GM19395 (cell line): ENCODE data around the gene PTPRD.
"Not testable (repeated sequence)": the region's sequence is repeated elsewhere in the genome, so short reads cannot be mapped to it uniquely, and the experiment has no call there.

Experiments used
- ATAC-seq: cut with Tn5 transposase; IDR thresholded peaks from one replicate; pipeline ENCODE4 v1.9.1; 2021; ENCODE audit warnings: mild to moderate bottlenecking, moderate library complexity; ENCODE audit not compliant: unreplicated experiment

The PTPRD gene

DNA sequence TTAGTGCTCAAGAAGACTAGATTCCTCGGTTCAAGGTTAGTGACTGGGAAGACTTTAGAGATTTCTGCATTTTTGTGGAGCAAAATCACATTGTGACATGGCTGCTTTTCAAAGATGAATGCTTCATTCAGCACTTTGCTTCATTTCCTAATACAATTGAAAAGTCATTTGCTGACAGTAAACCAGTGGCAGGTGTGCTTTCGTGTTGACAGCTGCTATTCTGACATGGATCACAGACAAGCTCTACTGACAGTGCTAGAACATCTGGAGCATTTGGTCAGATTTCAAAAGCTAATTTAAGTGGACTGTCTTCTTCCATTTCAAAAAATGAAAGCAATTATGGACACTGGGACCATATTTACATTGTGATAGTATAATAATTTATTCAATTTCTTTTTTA is 1060.1 kb downstream of the PTPRD start:
- no peak for ATAC-seq

GRCh38 chr9:9538766-9539165 is 1074.0 kb downstream of the PTPRD start:
- no peak for ATAC-seq

GRCh38 chr9:9538356-9538755 is 1074.4 kb downstream of the PTPRD start:
- no peak for ATAC-seq

GRCh38 chr9:9536523-9536922 is 1076.3 kb downstream of the PTPRD start:
- ATAC-seq, result no peak

DNA sequence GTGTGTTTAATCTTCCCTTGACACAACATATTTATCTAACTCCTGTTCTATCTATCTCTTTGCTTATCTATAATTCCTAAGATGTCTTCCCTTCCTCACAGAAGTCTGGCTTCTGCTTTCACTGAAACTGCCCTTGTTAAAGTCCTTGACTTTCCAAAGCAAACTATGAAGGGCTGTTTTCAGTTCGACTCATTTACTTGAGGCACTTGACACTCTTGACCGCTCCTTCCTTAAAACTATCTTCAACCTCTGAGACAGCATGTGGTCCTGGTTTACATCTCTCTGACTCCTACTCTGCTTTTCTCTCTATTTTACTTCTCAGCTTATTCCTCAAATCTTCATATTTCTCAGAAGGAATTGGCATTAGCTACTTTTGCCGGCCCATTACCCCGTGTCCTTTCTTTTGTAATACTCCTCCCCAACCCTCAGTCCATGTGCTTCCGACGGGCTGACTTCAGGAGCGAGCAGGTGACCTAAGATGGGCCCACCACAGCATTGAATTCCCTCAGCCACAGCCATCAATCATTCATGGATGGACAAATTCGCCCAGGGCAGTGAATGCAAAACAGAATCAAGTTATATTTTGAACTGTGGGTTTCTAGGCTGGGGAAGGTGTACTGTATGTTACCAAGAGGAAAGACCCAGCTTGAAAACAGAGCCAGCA is 1089.2 kb downstream of the PTPRD start:
- ATAC-seq, result no peak

- no peak for ATAC-seq
Observed at GRCh38 chr9:9522406-9522805, 1090.4 kb downstream of the PTPRD start.

- no peak for ATAC-seq
Observed at GRCh38 chr9:9521033-9521779, 1091.6 kb downstream of the PTPRD start.

GRCh38 chr9:9504869-9505268 is 1107.9 kb downstream of the PTPRD start:
- no peak for ATAC-seq

DNA sequence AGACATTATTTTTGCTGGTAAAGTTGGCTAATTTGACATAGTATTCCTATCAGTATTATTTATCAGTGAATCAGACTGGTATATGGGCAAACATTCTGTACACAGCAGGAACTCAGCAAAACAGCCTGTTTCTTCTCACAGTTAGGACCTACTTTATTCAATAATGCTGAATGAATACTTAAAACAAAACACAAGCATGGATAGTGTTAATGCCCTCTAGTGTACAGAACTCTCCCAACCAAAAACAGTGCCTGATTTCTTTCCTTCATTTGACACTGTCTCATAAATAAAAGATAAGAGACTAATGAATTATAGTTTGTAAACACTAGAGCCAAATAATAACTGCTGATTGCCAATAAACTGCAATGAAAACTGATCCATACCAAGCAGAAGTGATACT is 1113.3 kb downstream of the PTPRD start:
- no peak for ATAC-seq

DNA sequence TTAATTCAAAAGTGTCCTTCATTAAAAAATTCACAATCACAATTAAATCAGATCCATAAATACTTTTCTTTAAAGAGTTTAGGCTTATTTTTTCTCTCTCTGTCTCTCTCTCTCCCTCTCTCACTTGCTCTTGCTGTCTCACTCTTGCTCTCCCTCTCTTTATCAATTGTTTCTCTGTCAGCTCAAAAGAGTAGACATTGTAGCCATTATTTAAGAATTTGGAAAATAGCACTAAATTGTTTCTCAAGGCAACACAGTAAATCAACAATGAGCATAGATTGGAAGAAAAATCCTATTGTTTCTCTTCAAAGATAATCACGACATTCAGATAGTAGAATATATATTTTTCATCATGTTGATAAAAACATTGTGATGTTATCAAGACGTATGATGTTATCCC is 1114.0 kb downstream of the PTPRD start:
- ATAC-seq, result no peak

DNA sequence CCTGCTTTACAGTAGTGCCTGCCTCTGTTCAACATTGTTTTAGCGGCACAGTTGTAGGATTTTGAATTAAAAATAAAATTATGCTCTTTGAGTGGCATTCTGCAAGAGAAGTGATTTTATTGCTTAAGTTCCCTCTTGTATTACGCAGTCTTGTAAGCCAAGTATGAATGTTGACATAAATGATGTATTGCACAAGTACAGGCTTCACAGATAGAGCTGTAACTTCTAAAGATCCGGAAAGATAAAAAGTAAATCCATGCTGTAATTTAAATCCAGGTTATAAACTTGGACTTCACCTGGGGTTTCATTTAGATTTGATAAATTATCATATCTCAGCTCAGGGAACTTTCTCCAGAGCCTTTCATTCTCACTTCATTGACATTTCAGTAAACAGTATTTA is 1114.7 kb downstream of the PTPRD start:
- no peak for ATAC-seq

GRCh38 chr9:9494336-9494735 is 1118.5 kb downstream of the PTPRD start:
- no peak for ATAC-seq

DNA sequence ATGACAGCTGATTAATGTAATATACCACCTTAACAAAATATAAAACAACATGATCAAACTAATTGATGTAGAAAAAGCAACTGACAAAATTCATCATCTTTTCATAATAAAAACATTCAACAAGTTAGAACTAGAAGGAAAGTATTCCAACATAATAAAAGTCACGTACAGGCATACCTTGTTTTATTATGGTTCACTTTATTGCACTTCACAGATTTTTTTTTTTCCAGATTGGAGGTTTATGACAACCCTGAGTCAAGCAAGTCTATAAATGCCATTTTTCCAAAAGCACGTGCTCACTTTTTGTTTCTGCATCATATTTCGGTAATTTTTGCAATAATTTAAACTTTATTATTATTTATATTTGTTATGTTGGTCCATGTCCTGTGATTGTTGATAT is 1120.3 kb downstream of the PTPRD start:
- ATAC-seq, result no peak

DNA sequence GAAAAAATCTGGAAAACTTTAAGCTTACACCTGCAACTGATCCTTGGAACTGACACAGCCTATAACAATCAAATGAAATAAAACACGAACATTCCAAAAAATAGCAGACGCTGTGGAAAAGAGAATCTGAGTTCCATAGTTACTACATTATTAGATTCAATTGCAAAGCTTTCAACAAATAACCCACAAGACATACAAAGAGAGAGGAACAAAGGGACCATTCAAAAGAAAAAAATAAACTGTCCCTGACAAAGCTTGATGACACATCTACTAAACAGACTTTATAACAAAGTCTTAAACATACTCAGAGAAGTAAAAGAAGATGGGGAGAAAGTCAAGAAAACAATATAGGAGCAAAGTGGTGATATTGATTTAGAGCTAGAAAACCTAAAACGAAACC is 1123.6 kb downstream of the PTPRD start:
- no peak for ATAC-seq

DNA sequence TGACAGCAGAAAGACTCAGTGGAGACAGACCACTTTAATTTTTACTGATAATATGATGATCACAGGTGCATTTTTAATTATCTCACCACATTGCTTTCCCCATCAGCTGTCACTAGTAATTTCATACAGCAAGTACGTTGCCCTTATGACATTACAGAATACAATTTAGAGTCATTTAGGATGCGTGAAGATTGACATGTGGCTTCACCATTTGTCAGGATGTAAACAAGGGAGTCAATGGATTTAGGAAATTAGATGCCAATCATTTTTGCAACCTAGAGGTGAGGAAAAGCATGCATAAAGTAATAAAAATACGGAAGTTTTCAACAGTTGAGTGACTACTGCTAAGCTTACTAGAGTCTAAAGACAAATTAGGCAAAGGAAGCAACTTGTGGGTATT is 1129.6 kb downstream of the PTPRD start:
- no peak for ATAC-seq

DNA sequence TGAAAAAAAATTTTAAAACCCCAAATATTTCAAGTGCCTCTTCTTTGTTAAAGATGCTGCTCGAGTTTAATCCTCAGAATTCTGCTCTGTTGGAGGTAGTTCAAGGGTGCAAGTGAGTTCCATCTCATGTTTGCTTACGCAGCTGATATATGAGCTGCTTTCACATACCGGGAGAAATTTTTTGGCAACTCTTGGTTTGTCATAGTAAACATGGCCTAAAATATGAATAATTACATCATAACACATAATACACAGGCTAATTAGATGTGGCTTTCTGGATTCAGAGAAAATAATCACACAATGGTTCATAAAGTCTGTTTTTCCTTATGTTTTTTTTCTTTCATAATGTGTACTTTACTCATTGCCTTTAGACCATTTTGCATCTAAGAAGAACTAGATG is 1134.1 kb downstream of the PTPRD start:
- ATAC-seq, result no peak

- ATAC-seq, result no peak
Observed at GRCh38 chr9:9469271-9469670, 1143.5 kb downstream of the PTPRD start.

GRCh38 chr9:9441874-9442273 is 1170.9 kb downstream of the PTPRD start:
- ATAC-seq, result not testable (repeated sequence)

DNA sequence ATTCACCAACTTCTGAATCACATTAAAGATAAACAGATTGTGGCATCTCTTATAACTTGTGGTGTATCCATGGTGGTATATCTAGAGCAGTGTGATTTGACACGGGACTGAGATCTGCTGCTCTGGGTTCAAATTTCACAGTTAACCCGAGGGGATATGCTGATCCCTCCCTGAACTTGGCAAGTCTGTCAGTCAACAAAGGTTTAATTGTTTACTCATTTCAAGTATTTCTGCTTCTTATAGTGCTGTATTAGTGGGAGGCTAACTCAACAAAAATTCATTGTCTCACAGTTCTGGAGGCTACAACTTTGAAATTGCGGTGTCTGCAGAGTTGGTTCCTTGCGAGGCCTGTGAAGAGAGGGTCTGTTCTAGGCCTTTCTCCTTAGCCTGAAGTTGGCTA is 1175.2 kb downstream of the PTPRD start:
- no peak for ATAC-seq

GRCh38 chr9:9426454-9426853 is 1186.3 kb downstream of the PTPRD start:
- ATAC-seq, result not testable (repeated sequence)

DNA sequence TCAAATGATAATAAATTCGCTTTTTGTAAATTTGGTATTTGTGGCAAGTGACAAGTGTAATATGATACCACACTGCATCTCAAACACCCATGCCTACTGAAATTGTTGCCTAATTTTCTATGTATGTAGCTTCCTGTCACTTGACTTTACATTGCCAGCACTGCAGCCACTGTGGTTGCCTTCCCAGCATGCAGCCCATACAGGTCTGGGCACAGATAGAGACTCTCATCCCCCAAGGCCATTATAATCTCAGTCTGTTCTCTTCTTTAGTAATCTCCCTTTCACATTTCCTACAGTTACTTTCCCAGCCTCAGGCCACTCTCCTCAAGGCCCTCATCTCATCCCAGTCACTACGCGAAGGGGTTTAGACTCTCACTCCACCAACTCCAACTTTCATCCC is 1200.6 kb downstream of the PTPRD start:
- ATAC-seq, result no peak

GRCh38 chr9:9410736-9411135 is 1202.1 kb downstream of the PTPRD start:
- ATAC-seq, result no peak

DNA sequence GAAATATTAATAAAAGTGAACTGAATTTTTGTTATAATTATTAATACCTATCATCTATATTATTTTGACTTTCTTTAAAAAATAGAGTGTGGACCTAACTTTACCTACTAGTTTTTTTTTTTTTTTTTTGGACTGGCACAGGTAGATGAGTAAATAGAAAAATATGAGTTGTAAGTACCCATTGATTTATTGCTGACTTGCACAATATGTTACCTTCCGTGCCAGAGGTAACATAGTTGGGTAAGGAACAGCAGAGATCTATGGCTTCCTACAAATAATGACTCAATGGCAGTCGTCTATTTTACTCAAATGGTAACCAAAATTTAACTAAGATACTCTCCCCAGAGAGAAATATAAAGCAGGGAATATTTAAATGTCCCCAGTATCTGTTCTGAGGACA is 1212.8 kb downstream of the PTPRD start:
- no peak for ATAC-seq
